GM13976 (cell line): ENCODE data around the gene ZBTB38.

Experiments
- DNase-seq: peaks from one replicate; pipeline ENCODE4 v3.0.0; 2012; ENCODE audit warnings: low spot score
- in situ Hi-C: fragments of 300-500 bp; cut with MboI; formaldehyde crosslinking; loops from one replicate; pipeline ENCODE4 v1.12.0; 2022; ENCODE audit warnings: low sequenced_read_pairs, mixed read lengths, inconsistent platforms; ENCODE audit not compliant: unreplicated experiment
- TF ChIP-seq, protein P1 (sequence below): IDR thresholded peaks from 2 replicates; pipeline ENCODE4 v1.5.1; 2012; ENCODE audit warnings: borderline replicate concordance, mild to moderate bottlenecking; ENCODE audit not compliant: insufficient read depth; ENCODE audit errors: extremely low read depth, missing control alignments, control extremely low read depth

The ZBTB38 gene

DNA sequence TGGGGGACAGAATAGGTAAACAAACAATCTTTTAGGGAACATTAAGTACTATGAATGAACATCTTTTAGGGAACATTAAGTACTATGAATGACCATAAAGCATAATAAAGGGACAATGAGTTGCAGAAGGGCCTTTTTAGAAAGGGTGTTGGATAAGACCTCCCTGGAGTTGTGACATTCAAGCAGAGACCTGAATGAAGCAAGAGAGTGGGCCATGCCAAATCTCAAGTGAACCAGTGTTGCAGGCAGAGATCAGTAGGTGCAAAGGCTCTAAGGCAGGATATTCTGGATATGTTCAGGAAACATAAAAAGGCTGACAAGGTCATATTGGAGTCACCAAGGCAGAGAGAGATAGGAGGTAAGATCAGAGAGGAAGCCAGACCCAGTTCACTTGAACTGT lies 29.4 kb upstream of the ZBTB38 start:
- in situ Hi-C loops, result no loop called here

DNA sequence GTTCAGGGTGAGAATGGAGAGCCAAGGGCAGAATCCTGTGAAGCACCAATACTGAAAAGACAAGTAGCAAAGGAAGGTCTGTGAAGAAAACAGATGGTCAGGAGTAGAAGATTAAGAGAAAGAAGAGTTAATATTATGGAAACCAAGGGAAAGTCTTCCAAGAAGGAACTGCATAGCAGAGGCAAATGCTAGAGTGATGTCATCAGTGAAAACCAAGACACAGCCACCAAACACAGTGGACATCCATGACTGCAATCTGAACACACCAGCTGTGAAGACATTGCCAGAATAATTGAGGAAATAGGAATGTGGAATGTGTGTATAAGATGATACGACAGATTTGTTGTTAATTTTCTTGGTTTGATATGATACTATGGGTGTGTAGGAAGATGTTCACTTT lies 26.8 kb upstream of the ZBTB38 start:
- DNase-seq, result no peak
- in situ Hi-C loops, result no loop called here
- TF ChIP-seq, protein P1, sequence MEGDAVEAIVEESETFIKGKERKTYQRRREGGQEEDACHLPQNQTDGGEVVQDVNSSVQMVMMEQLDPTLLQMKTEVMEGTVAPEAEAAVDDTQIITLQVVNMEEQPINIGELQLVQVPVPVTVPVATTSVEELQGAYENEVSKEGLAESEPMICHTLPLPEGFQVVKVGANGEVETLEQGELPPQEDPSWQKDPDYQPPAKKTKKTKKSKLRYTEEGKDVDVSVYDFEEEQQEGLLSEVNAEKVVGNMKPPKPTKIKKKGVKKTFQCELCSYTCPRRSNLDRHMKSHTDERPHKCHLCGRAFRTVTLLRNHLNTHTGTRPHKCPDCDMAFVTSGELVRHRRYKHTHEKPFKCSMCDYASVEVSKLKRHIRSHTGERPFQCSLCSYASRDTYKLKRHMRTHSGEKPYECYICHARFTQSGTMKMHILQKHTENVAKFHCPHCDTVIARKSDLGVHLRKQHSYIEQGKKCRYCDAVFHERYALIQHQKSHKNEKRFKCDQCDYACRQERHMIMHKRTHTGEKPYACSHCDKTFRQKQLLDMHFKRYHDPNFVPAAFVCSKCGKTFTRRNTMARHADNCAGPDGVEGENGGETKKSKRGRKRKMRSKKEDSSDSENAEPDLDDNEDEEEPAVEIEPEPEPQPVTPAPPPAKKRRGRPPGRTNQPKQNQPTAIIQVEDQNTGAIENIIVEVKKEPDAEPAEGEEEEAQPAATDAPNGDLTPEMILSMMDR, result no peak

More for the DNA sequence above, 29.4 kb upstream of the ZBTB38 start:
- no peak for DNase-seq
- TF ChIP-seq, protein P1, result no peak

DNA sequence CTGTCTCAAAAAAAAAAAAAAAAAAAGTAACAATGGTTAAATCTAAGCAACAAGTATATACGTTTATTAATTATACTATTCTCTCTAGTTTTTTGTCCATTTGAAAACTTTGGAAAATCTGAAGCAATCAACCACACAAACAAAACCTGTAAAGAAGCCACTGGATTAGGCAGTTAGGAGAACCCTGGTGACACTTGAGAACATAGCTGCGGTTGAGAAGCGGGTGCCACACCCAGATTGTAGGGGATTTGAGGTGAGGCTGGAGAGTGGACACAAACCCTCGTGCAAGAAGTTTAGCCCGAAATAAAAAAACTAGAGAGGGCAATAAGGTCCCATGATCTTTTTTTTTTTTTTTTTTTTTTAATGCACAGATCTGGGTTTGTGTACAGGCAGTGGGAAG lies 25.9 kb upstream of the ZBTB38 start:
- TF ChIP-seq, protein P1, result no peak
- DNase-seq, result no peak
- in situ Hi-C loops, result no loop called here

DNA sequence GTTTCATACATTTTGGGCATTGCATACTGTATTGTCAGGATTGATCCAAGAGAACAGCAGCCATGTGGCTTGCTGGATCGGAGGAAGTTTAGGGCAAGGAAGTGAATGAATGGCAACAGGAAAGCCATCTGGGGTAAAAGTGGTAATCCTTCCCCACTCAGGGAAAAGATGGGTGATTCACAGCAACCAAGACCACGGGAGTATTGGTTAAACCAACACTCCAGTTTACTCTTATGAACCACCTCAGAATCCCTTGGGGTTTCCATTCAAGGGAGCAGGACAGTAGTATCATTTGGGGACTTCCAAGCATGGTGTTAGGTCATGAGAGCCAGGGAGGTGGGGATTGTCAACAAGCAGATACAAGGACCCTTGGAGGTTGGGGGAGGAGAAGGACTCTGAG lies 25.2 kb upstream of the ZBTB38 start:
- DNase-seq, result no peak
- in situ Hi-C loops, result no loop called here
- TF ChIP-seq, protein P1, result no peak

DNA sequence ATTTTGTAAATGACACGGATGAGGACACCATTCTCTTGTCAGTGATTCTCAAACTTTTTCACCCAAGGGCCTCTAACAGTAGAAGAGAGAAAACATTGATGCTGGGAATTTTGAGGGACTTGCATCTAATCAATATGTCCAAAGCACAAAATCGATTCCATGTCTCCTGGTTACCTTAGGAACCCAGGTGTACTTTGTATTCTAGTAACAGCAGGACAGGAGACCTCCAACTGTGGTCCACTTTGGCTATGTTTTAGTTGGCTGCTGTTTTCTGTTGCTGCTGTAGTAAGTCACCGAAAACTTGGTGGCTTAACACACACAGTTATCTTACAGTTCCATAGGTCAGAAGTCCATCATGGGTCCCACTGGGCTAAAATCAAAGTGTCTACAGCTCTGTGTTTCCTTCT lies 24.4 kb upstream of the ZBTB38 start:
- no peak for DNase-seq
- in situ Hi-C loops, result no loop called here

DNA sequence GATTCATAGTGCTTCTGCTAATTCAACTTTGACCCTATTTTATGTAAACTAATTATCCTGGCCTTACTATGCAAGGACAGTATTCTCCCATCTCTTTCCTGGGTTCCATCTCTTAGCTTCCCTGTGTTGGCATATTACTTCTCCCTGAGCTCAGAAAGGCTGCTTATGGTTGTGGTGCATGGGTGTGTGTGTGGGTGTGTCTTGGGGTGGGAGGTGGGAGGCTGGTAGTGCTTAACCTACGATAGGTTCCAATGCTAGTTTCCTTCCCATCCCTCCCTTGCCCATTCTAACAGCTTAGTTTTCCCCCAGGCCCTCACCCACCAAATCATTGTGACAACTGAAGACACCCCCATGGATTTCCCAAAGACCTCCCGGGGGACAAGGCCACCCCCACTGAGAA lies 22.8 kb upstream of the ZBTB38 start:
- in situ Hi-C loops, result no loop called here
- DNase-seq, result no peak
- TF ChIP-seq, protein P1, result no peak

More for the DNA sequence above, 24.4 kb upstream of the ZBTB38 start:
- TF ChIP-seq, protein P1, result no peak

DNA sequence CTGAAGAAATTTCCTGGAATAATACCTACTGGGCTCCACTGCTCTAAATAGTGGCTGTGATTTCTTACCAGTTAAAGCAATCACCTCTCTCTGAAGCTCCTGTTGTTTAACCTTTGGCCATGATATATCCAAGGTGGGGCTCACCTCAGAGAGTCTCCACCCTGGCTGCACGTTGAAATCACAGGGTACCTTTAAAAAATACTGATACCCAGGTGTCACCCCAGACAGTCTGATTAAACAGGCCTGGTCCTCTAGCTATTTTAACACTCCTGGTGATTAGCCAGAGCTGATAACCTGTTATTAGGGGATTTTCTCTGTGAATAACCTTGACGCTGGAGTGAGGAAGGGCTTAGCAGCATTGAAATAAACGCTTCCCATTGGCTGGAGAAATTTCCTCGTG lies 22.3 kb upstream of the ZBTB38 start:
- TF ChIP-seq, protein P1, result no peak
- DNase-seq, result no peak
- in situ Hi-C loops, result no loop called here
